NT2/D1 (cell line): Measurements from ENCODE around the gene PAGE2B.

Experiments used
- SUZ12 ChIP-seq: IDR thresholded peaks from 2 replicates; pipeline ENCODE4 v1.6.1; 2011; ENCODE audit not compliant: insufficient read length, insufficient read depth; ENCODE audit errors: extremely low read depth
- YY1 ChIP-seq: IDR thresholded peaks from 2 replicates; pipeline ENCODE4 v1.6.1; 2011; ENCODE audit not compliant: insufficient read length, insufficient read depth
- ZNF274 ChIP-seq: IDR thresholded peaks from 2 replicates; pipeline ENCODE4 v1.6.1; 2011; ENCODE audit warnings: mild to moderate bottlenecking, low read depth, low read length

DNA sequence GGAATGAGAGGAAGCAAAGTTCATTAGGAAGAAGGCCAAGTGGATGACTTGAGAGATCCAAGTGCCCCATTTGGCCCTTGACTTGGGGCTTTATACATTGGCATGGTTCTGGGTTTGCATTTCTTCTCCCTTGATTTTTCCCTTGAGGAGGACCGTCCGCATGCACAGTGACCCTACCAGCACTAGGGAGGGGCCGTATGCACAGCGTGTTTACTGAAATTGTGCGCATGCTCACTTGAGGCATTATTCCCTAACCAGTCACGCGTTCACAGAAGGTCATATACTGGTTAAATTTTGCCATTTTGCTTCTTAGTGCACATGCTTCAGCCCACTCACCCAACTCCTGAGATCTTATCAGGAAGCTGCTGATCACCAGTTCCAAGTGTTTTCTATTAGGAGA is 49.1 kb downstream of the PAGE2B start:
- no peak for TF ChIP-seq ZNF274
- no peak for TF ChIP-seq SUZ12
- no peak for TF ChIP-seq YY1
